ENCODE data around the gene DUS1L. TPM values are rescaled to one million over a fixed set of nuclear protein-coding genes. Genes with fewer than 3 reads are reported as not detected.
A peak's percentile ranks its signal among the peaks of the same experiment; 100 is the strongest.

The DUS1L gene
- polyA plus RNA-seq, 2 of the 4 experiments (the other 2 are of a cell fraction): 48.1 to 83.6 TPM

- Histone ChIP-seq H3K4me3 (peak within 1 kb of the TSS; percentile 77), H3K4me2 (peak within 1 kb of the TSS; percentile 93), H3K4me1 (peaks cover 41% of the 10 kb centered on the region), H3K9me3 (no peaks in the 10 kb centered on the region), H3K27ac (peak within 1 kb of the TSS; percentile 80 to 92)
- FAIRE-seq (no peak), ATAC-seq (peak; percentile 49 to 81), DNase-seq (ENCODE audit: low read depth in 1 of 2, low spot score in 1 of 2) (no peak)
- TF ChIP-seq JUN (IDR thresholded peaks at IDR 0.05): peak in 1 of 2 experiments; percentile 64; a peak in 2 of 5 replicates
- no peak for TF ChIP-seq EHMT2 (IDR thresholded peaks at IDR 0.05; ENCODE audit: low read depth)
- TF ChIP-seq HOXB5 (CRISPR knock-in tag; IDR thresholded peaks at IDR 0.05): 0 out of 2 replicates have a peak, but pooled peaks have one; percentile 38
- no peak for TF ChIP-seq FOXS1 (CRISPR knock-in tag; IDR thresholded peaks at IDR 0.05)
- TF ChIP-seq ZSCAN20 (CRISPR knock-in tag; IDR thresholded peaks at IDR 0.05): no peak
- TF ChIP-seq PHF8 (IDR thresholded peaks at IDR 0.05; ENCODE audit: borderline replicate concordance, low read depth): peak; percentile 76
- TF ChIP-seq JUNB (IDR thresholded peaks at IDR 0.05): no peak
- TF ChIP-seq ZC3H11A (IDR thresholded peaks at IDR 0.05): no peak
- no peak for TF ChIP-seq POLR2AphosphoS2 (conservative IDR thresholded peaks at IDR 0.05; ENCODE audit: low read length)
- no peak for TF ChIP-seq HOXB13 (CRISPR knock-in tag; IDR thresholded peaks at IDR 0.05; ENCODE audit: low read depth)
- TF ChIP-seq, protein P1, sequence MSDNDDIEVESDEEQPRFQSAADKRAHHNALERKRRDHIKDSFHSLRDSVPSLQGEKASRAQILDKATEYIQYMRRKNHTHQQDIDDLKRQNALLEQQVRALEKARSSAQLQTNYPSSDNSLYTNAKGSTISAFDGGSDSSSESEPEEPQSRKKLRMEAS (IDR thresholded peaks at IDR 0.05): peak; percentile 51; the same call in 1 of the 2 replicates
- no peak for TF ChIP-seq ESRRA (IDR thresholded peaks at IDR 0.05; ENCODE audit: borderline replicate concordance, low read length)
- 0 out of 2 replicates have a peak, but pooled peaks have one; percentile 62 for TF ChIP-seq RNF2 (IDR thresholded peaks at IDR 0.05; ENCODE audit: borderline replicate concordance, low read depth)
- TF ChIP-seq REST (IDR thresholded peaks at IDR 0.05): no peak
- TF ChIP-seq NPAS2 (CRISPR knock-in tag; IDR thresholded peaks at IDR 0.05; ENCODE audit: borderline replicate concordance): no peak
- no peak for TF ChIP-seq HOXA7 (CRISPR knock-in tag; IDR thresholded peaks at IDR 0.05)
- no peak for TF ChIP-seq MAZ (IDR thresholded peaks at IDR 0.05; ENCODE audit: borderline replicate concordance, low read depth, low read length)
- no peak for TF ChIP-seq ATOH8 (CRISPR knock-in tag; IDR thresholded peaks at IDR 0.05; ENCODE audit: low read depth)
- 0 out of 3 replicates have a peak, but pooled peaks have one; percentile 53 for TF ChIP-seq BCL3 (IDR thresholded peaks at IDR 0.05)
- TF ChIP-seq MAFK (IDR thresholded peaks at IDR 0.05; ENCODE audit: partially characterized antibody): no peak
- peak; percentile 91 for TF ChIP-seq POLR2A (IDR thresholded peaks at IDR 0.05; ENCODE audit: low read length)
- TF ChIP-seq TFCP2L1 (CRISPR knock-in tag; IDR thresholded peaks at IDR 0.05): peak; percentile 86; the same call in 1 of the 2 replicates
- TF ChIP-seq SREBF2 (IDR thresholded peaks at IDR 0.05): no peak
- no peak for TF ChIP-seq HDAC2 (IDR thresholded peaks at IDR 0.05)
- TF ChIP-seq ZFP36 (IDR thresholded peaks at IDR 0.05; ENCODE audit: borderline replicate concordance, partially characterized antibody): no peak
- CTCF ChIA-PET: interaction anchor here (0.9 to 33.2 kb wide), 20 partner anchors 7 to 160 kb away, joined by 3 to 794 read pairs (median 24); partner anchors contain the start of genes ASPSCR1, DCXR, MAFG and MYADML2
- 2% methylated on average over 37 of the region's 64 CpGs for WGBS (ENCODE audit: missing lambda C conversion rate)
- POLR2A ChIA-PET: interaction anchor here (0.6 to 3.9 kb wide), 15 partner anchors 10 to 339 kb away, joined by 3 to 38 read pairs (median 3); partner anchors contain the start of genes ARL16, DCXR, FASN and HGS
Observed at GRCh38 chr17:82022310-82022980, 43.2 kb downstream of the DUS1L start, which contains the start of gene CENPX. Gene CENPX (minus strand): TSS chr17:82022878. CDS start chr17:82022861, 17 bp downstream.
